ENCODE data around the gene INTS4.

DNA sequence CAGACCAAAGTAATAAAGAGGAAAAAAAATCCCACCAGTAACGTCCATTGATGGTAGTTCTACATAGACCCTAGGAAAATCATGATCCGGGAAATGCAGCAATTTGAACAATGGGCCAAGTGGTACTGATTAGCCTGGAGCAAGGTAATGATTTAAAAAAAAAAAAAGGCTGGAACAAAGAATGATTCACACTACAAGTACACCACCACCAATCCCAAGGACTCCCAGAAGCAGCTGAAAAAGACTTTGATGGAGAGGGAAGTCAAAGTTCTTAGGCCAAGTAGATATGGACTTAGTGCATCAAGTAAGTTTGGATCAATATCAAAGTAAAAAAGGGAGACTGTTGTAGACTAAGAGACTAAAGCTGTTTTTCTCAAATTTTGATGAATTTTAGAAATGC, 16.8 kb upstream of the INTS4 start:
- TF ChIP-seq, protein P1, sequence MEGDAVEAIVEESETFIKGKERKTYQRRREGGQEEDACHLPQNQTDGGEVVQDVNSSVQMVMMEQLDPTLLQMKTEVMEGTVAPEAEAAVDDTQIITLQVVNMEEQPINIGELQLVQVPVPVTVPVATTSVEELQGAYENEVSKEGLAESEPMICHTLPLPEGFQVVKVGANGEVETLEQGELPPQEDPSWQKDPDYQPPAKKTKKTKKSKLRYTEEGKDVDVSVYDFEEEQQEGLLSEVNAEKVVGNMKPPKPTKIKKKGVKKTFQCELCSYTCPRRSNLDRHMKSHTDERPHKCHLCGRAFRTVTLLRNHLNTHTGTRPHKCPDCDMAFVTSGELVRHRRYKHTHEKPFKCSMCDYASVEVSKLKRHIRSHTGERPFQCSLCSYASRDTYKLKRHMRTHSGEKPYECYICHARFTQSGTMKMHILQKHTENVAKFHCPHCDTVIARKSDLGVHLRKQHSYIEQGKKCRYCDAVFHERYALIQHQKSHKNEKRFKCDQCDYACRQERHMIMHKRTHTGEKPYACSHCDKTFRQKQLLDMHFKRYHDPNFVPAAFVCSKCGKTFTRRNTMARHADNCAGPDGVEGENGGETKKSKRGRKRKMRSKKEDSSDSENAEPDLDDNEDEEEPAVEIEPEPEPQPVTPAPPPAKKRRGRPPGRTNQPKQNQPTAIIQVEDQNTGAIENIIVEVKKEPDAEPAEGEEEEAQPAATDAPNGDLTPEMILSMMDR (IDR thresholded peaks at IDR 0.05): no peak
- no peak for TF ChIP-seq POLR2A (IDR thresholded peaks at IDR 0.05)

Data from adrenal gland (tissue), 5 donors.